Uterus (tissue), 2 donors: ENCODE results near the gene CXCR4.

ENCODE experiments used
- POLR2A ChIP-seq, 2 donors: fragments of 450-650 bp; IDR thresholded peaks; one replicate each; pipeline ENCODE4 v1.6.1; 2016; ENCODE audit warnings: antibody characterized with exemption in 2 of 2, mild to moderate bottlenecking in 1 of 2, moderate library complexity in 1 of 2
- TF ChIP-seq, protein P1 (sequence below), 4 experiments: fragments of 200-600 bp in 2 of 4; fragments of 450-650 bp in 2 of 4; sonication (generic) in 2 of 4; IDR thresholded peaks; one replicate each; pipeline ENCODE4 v1.5.1; 2016 to 2019; ENCODE audit warnings: antibody characterized with exemption in 4 of 4, mild to moderate bottlenecking in 2 of 4, moderate library complexity in 1 of 4

DNA sequence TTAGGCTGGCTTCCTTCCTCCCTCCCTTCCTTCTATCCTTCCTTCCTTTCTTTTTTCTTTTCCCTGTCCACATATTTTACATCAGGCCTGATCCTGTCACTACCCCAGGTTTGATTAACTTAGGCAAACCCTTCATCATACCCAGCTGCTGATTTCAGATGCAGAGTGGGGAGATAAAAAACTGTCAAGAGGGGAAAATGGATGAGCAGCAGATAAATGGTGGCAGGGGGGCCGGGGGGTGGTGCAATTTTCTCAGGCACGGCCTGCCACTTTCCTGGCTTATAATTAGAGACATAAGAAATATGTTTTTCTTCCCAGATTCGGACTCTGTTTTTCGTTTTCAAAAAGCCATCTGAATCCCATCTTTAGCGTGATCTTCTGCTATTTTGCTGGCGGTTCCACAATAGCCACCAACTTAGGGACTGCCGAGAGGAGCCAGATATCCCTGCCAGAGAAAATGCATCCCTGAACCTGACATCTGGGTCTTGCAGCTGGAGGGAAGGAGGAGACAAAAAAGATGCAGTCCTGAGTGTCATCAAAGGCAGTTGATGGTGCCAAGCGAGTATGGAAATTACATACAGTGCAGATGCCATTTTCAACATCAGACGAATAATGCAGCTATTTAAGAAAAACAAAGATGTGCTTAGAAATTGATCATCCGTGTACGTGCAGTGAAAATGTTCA is 49.9 kb downstream of the CXCR4 start:
- no peak for TF ChIP-seq POLR2A (IDR thresholded peaks at IDR 0.05)
- TF ChIP-seq, protein P1, sequence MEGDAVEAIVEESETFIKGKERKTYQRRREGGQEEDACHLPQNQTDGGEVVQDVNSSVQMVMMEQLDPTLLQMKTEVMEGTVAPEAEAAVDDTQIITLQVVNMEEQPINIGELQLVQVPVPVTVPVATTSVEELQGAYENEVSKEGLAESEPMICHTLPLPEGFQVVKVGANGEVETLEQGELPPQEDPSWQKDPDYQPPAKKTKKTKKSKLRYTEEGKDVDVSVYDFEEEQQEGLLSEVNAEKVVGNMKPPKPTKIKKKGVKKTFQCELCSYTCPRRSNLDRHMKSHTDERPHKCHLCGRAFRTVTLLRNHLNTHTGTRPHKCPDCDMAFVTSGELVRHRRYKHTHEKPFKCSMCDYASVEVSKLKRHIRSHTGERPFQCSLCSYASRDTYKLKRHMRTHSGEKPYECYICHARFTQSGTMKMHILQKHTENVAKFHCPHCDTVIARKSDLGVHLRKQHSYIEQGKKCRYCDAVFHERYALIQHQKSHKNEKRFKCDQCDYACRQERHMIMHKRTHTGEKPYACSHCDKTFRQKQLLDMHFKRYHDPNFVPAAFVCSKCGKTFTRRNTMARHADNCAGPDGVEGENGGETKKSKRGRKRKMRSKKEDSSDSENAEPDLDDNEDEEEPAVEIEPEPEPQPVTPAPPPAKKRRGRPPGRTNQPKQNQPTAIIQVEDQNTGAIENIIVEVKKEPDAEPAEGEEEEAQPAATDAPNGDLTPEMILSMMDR (IDR thresholded peaks at IDR 0.05): no peak
